Activated naive CD4-positive, alpha-beta T cell treated with Interleukin-2 at 50 U/mL for 16 hours (primary cell): ENCODE data around the gene CFAP74.
"Not testable (repeated sequence)": the region's sequence is repeated elsewhere in the genome, so short reads cannot be mapped to it uniquely, and the experiment has no call there.

Source experiments
- DNase-seq: peaks from one replicate; pipeline ENCODE4 v3.0.0-alpha.2; 2020

CFAP74 gene

DNA sequence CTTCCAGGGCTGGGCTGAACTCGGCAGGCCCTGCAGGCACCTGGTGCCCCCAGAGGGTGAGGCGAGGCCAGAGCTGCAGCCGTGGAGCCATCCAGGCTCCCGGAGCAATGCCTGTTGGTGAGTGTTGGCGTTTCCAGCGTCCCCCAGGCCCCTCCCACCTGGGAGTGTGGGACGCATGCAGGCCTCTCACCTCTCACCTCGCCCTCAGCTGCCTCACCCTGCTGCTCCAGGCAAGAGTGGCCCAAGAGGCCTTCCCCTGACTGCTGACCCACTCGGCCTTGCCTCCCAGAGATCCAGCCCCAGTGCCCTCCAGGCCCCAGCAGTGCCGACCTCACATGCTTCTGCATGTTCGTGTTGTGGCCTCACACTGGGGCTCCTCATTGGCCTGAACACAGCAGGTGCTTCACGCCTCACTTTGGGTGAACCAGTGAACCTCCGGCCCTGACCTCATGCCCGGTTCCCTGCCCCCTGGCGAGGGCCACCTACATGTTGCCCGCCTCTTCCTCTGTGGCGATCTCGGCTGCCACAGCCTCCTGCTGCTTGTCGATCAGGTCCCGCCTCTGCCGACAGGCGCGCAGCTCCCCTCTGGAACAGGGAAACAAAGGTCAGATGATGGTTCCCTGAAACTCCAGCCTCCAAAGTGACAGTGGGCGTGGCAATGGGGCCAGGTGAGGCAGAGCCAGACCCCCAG, 17.0 kb downstream of the CFAP74 start:
- DNase-seq = no peak

GRCh38 chr1:1985375-1986050, 18.1 kb downstream of the CFAP74 start:
- no peak for DNase-seq

DNA sequence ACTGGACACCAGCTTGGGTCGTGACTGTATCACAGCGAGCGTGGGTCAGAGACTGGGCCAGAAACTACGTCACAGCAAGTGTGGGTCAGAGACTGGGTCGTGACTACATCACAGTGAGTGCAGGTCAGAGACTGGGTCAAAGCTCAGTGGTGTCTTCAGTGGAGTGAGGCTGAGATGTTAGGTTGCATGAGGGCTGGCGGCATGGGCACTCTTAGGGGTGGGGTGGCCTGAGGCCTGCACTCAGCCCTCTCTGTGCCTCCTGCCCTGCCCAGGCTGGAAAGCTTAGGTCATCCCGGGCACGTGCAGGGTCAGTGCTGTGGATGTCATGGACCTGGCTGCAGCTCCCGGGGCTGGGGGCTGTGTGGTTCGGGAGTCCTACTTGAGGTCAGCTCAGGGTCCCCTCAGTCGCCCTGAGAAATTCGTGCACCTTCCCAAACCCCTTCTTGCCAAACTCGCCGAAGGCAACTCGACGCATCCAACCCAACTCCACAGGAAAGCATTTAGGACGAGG, 19.0 kb downstream of the CFAP74 start:
- DNase-seq = no peak

DNA sequence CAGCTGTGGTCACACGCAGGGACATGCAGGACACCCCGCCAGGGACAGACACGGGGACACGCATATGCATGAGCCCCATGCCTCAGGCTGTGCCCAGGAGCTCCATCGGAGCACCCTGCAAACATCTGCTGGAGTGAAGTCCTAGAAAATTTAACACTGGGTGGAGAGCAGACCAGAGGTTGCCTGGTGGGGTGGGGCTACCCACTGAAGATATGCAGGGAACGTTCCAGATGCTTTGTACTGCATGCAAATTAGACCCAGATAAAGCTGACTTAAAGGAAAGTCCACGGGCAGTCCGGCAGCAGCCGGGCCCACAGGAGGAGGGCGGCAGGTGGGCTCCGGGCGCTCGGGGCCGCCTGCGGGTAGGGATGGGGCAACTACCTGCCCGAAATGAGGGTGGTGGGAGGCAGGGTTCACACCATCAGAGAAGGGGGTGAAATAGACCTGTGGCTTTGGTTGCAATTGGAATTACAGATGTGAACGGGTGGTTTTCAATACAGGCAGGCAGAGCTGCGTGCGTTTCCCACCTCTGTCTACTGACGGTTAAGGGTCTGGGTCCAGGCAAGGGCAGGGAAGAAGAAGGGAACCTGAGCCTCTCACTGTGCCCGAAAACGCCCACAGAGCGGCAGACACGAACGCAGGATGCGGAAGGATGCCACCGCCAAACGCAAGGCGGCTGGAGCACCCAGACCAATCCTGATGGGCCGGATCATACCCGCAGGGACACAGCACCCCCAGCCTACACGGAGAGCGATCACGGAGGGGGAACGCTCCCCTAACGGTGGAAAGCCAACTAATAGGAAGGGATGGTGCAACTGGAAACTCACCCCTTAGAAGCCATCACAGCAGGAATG, 21.0 kb downstream of the CFAP74 start:
- DNase-seq = no peak

- DNase-seq = not testable (repeated sequence)
Measured at GRCh38 chr1:1981631-1982327, 21.8 kb downstream of the CFAP74 start.

- DNase-seq = no peak
Measured at GRCh38 chr1:1981142-1981500, 22.5 kb downstream of the CFAP74 start.

DNA sequence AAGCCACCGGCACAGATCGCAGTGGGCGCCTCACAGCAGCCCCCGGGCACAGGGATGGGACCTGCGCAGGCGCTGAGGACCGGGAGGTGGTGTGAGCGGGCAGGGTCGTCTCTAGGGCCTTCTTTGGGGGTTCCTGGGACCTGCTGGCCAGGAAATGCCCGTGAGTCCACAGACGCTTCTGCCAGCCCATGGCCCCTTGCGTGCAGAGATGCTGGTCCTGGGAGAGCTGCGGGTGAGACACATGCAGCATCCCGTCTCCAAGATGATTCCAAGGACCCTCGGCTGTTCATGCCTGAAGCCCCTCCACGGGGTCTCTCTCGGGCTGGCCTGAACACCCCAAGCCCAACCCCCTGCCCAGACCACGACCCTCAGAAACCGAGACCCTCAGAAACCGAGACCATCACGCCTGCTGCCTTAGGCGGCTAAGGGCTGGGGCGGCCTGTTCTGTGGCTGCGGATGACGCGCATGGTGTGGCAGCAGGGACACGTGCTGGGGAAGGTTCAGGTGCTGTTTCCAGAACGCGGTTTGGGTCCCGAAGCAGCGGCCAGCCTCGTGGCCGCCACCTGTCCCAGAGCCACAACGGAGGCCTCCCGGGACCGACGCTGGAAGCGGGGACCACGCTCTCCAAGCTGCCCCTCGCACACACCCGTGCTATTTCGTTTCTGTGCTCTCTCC, 23.0 kb downstream of the CFAP74 start:
- no peak for DNase-seq

DNA sequence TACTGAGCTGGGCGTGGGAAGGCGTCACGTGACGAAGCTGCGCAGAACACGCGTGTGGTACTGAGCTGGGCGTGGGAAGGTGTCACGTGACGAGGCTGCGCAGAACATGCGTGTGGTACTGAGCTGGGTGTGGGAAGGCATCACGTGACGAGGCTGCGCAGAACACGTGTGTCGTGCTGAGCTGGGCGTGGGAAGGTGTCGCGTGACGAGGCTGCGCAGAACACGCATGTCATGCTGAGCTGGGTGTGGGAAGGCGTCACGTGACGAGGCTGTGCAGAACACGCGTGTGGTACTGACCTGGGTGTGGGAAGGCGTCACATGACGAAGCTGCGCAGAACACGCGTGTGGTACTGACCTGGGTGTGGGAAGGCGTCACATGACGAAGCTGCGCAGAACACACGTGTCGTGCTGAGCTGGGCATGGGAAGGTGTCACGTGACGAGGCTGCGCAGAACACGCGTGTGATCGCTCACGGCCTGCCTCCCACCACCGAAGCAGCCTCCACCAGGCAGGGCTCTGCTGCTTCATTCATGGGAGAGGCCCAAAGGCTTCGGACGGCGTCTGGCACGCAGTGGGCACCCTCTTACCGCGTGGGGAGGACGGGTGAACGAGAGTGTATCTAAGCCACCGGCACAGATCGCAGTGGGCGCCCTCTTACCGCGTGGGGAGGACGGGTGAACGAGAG, 24.0 kb downstream of the CFAP74 start:
- DNase-seq = no peak

GRCh38 chr1:1978690-1979481, 24.7 kb downstream of the CFAP74 start:
- DNase-seq = not testable (repeated sequence)

DNA sequence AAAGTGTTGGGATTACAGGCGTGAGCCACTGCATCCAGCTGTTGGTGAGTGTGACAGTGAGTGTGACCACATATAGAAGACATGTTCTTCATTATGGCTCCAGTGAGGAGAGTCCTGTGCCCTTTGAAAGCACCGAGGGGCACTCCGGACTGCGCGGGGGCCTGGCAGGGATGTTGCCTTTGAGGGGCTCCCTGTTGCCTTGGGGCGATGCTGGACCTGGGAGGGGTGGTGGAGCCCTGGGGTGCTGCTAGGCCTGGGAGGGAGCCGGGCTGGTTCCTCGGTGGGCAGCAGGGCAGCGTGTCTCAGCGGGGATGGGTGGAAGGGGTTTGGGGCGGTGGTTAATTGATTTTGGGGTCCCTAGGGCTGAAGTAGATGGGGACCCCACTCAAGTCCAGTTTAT, 25.5 kb downstream of the CFAP74 start:
- no peak for DNase-seq

DNA sequence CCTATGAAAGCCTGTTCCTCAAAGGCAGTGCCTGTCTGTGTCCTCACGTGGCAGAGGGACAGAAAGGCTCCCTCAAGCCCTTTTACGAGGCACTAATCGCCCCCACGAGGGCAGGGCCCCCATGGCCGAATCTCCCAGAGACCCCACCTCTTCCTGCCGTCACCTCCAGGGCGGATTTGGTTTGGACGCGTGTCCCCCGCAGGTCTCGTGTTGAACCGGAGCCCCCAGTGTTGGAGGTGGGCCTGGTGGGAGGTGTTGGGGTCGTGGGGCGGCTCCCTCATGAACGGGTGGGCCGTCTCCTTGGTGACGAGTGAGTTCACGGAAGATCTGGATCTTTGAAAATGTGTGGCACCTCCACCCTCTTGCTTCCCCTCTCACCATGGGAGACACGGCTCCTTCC, 27.6 kb downstream of the CFAP74 start:
- DNase-seq = no peak

DNA sequence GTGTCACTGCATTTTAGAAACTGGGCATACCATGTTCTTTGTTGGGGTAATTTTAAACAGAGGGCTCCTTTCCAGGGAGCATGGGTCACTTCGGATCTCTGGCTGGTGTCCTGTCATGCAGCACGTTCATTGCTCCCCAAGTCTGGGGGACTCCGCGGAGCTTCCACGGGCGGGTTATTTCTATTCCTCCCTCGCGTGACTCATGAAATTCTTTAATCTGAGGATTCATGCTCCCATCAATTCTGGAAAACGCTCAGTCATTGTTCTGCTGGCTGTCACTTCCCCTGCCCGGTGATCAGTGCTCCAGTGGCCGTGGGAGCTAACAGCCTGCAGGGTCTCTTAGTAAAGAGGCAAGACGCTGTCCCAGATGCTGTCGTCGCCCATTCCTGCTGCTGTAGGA, 28.1 kb downstream of the CFAP74 start:
- no peak for DNase-seq

- no peak for DNase-seq
Measured at GRCh38 chr1:1974834-1975233, 28.8 kb downstream of the CFAP74 start.

DNA sequence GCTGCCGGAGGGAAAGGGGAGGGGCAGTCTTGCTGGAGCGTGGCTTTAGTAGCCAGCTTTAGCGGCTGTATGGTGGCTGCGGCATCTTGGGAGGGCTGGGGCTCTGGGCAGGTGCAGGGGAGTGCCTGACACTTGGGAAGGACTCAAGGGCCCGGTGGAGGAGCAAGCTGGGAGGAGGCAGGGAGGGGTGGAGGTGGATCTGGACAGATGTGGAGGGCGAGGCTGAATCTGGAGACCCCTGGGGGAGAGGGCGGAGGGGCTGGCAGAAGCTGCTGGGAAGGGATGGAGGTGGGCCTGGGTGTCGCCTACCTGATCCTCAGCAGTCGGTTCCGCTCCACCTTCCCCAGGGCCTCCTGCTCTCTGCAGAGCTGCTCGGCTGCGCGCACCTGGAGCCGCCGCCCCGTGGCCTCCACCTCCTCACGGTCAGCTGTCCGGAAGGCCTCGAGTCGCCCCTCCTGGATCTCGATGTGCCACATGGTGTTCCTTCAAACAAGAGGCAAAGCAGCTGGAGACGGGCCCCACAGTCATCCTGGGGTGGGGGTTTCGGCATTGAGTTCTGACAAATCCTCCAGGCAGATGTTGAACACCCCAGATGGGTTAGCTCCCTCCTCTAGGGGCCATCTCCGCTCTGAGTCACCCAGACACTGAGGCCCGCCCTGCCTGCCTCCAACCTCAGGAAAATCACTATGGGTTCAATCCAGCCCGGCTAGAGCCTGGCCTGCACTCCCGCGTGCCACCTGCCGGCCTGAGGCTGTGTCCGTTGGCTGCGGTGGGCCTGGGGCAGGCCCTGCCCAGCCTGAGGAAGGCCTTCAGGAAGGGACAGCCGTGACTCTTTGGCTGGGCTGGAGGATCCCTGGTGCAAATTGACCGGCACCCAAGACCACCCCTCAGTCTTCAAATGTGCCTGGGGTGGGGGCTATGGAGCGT, 29.6 kb downstream of the CFAP74 start:
- no peak for DNase-seq

DNA sequence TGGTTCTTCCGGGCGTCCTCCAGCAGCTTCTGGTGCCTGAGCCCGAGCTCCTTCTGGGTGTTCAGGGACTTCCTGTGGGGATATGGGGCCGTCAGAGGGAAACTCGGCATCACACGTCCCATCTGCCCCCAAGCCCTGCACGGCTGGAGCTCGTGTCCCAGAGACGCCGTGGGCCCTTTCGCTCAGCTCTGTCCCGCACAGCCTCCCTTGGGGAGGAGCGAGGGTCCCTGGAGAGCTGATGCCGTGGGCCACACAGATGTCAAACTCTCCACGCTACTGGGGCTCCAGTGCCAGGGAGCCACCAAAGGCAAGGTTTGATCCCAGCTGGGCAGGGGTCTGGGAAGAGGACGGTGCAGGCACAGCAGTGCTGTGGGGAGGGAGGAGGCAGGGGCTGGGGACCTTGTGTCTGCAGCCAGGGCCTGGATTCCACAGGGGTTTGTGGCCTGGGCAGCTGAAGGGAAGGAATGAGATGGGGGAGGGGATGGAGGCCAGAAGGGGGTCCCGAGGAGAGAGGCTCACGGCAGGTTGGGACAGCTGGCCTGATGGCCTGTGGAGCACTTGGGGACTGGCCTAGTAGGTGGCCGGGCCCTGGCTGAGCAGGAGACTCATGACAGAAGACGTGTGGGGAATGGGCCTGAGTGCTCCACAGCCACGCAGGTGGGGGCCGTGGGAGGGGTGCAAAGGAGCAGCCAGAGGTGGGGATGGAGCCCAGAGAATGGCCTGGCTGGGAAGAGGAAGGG, 30.4 kb downstream of the CFAP74 start:
- DNase-seq = no peak

DNA sequence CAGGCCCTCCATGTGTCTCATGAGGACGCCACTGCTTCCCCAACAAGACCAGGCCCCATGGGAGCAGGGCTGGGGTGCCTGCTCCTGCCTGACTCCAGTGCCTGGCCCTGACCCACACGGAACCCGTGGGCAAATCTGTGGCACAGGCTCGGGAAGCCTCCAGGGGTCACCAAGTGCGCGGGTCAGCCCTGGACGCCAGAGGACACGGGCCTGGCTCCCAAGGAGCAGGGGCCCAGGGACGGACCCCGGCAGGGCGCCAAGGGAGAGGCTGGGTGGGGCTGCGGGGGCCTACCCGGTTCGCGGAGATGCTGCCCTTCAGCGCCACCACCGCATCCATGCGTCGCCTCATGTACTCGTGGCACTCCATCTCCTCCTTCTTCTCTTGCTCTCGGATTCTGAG, 31.9 kb downstream of the CFAP74 start:
- DNase-seq = no peak

- no peak for DNase-seq
Measured at GRCh38 chr1:1971017-1971416, 32.6 kb downstream of the CFAP74 start.

- DNase-seq = no peak
Measured at GRCh38 chr1:1969953-1970716, 33.5 kb downstream of the CFAP74 start.
